ENCODE results near the gene SLC49A3. TPM values are rescaled to one million over a fixed set of nuclear protein-coding genes. Genes with fewer than 3 reads are reported as not detected.

Gene SLC49A3
- total and polyA plus RNA-seq, 2 of the 8 experiments (the other 6 are each of a cell fraction or from before 2014, with no cell fraction given), result 5.0 to 8.8 TPM

- TF ChIP-seq CHD7 (IDR thresholded peaks at IDR 0.05; ENCODE audit: insufficient replicate concordance, low read length), result no peak
- no peak for TF ChIP-seq BACH1 (IDR thresholded peaks at IDR 0.05; ENCODE audit: low read length)
- no peak for TF ChIP-seq TBP (IDR thresholded peaks at IDR 0.05; ENCODE audit: low read depth, low read length)
- TF ChIP-seq SIX5 (IDR thresholded peaks at IDR 0.05; ENCODE audit: low read depth, low read length), result no peak
- TF ChIP-seq SP2 (IDR thresholded peaks at IDR 0.05; ENCODE audit: low read length), result no peak
- TF ChIP-seq CEBPB (IDR thresholded peaks at IDR 0.05; ENCODE audit: low read depth, low read length), result no peak
- no peak for TF ChIP-seq TAF1 (IDR thresholded peaks at IDR 0.05; ENCODE audit: low read depth, low read length)
Measured at GRCh38 chr4:664713-665231, 24.2 kb downstream of the SLC49A3 start (continued).

Measured in H1 (cell line).